ENCODE data around the gene PINK1. TPM values are rescaled to one million over a fixed set of nuclear protein-coding genes. Genes with fewer than 3 reads are reported as not detected.

PINK1 gene
- total and polyA plus RNA-seq, 4 donors = 37.5 to 45.4 (median 40.8) TPM

DNA sequence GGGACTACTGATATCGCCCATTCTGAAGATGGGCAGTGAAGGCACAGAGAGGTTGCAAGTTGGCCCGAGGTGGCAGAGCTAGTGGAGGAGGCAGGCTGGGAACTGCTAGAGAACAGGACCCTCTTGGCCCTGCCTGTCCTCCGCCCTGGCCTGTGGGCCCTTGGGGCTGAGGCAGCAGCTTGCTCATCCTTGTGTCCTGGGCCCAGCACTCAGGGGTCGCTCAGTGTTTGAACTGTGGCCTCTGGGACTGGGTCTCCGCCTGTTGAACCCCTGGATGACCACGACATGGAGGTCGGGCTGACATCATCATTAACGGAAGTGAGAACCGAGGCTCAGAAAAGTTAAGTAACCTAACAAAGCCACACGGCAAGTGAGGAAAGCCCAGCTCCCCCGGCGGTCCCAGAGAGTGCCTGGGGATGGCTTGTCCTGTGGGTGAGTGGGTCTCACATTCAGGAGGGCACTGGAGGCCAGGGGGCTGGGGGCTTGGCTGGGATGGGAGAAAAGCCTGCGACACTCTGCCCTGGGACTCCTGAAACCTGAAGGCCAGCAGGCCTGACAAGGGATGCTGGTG, 50.9 kb downstream of the PINK1 start:
- Histone ChIP-seq H3K9ac (ENCODE audit: insufficient read depth in 1 of 2, low read length in 2 of 2) (no peak overlapping the region), H3K27me3 (ENCODE audit: control insufficient read depth in 3 of 3, insufficient read depth in 3 of 3, low read length in 2 of 3) (no peaks in the 10 kb centered on the region), H3K4me1 (ENCODE audit: control insufficient read depth in 5 of 5, insufficient read depth in 5 of 5, low read length in 5 of 5) (peaks cover 0 to 7% (median 0%) of the 10 kb centered on the region in 5 donors), H3K9me3 (ENCODE audit: control insufficient read depth in 4 of 4, insufficient read depth in 3 of 4, low read length in 3 of 4) (no peaks in the 10 kb centered on the region), H3K27ac (ENCODE audit: low read depth in 1 of 2, low read length in 1 of 2) (peak overlapping the region; percentile 24 to 92), H3K4me3 (peak overlapping the region; percentile 59), H3K36me3 (ENCODE audit: control insufficient read depth in 4 of 4, insufficient read depth in 4 of 4, low read length in 4 of 4) (no peaks in the 10 kb centered on the region)
- TF ChIP-seq CTCF (IDR thresholded peaks at IDR 0.05; ENCODE audit: control extremely low read depth, extremely low read depth) = no peak
- no peak for ATAC-seq (ENCODE audit: insufficient read depth, low FRiP score)
- no peak for DNase-seq
- WGBS, 2 donors = 60 to 71% methylated on average over 13 of the region's 13 CpGs

DNA sequence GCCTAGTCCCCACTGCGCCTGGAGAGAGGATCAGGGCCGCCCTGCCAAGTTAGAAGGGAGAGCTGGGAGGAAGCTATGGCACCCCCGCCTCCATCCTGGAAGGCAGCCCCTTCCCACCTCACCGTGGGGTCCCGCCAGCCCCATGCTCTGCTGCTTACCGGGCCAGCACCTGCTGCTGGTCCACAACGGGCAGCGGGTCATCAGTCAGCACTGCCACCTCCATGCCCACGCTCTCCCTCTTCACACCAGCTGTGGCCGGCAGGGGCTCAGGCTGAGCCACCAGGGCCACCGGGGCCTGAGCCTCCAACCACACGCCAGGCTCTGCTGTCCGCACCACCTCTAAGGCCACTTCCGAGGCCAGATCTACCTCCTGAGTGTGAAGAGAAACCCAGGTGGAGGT, 51.4 kb downstream of the PINK1 start:
- H3K9ac ChIP-seq (ENCODE audit: insufficient read depth in 1 of 2, low read length in 2 of 2) = no peak overlapping the region
- no peak for DNase-seq
- 74 to 79% methylated on average over 14 of the region's 14 CpGs for WGBS, 2 donors
- peak overlapping the region; percentile 59 for H3K4me3 ChIP-seq
- H3K36me3 ChIP-seq (ENCODE audit: control insufficient read depth in 4 of 4, insufficient read depth in 4 of 4, low read length in 4 of 4) = no peaks in the 10 kb centered on the region
- H3K27me3 ChIP-seq (ENCODE audit: control insufficient read depth in 3 of 3, insufficient read depth in 3 of 3, low read length in 2 of 3) = no peaks in the 10 kb centered on the region
- no peak for TF ChIP-seq CTCF (IDR thresholded peaks at IDR 0.05; ENCODE audit: control extremely low read depth, extremely low read depth)
- ATAC-seq (ENCODE audit: insufficient read depth, low FRiP score) = no peak
- H3K27ac ChIP-seq (ENCODE audit: low read depth in 1 of 2, low read length in 1 of 2) = peak overlapping the region; percentile 24 to 92
- no peaks in the 10 kb centered on the region for H3K9me3 ChIP-seq (ENCODE audit: control insufficient read depth in 4 of 4, insufficient read depth in 3 of 4, low read length in 3 of 4)
- peaks cover 0 to 7% (median 0%) of the 10 kb centered on the region in 5 donors for H3K4me1 ChIP-seq (ENCODE audit: control insufficient read depth in 5 of 5, insufficient read depth in 5 of 5, low read length in 5 of 5)

DNA sequence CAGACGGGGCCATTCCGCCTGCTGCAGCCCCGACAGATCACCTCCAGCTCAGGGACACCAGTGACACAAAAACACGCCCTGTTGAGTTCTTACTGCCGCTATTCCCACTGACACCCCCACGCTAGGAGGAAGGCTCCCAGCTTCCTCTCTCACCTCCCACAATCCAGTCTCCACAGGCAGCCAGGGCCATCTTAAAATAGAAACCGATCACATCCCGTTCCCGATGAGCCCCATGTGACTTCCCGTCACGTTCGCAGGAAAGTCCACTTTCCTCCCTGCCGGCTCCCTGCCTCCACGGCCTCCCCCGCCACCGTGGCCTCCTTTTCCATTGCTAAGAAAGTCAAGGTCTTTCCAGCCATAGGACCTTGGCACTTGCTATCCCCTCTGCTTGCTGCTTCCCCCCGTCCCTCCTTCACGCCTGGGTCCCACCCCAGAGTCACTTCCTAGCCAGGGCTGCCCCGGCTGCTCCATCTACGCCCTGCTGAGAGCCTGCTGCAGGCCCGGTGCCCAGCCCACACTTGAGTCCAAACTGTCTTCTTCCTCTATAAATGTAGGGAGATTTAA, 51.9 kb downstream of the PINK1 start:
- ATAC-seq (ENCODE audit: insufficient read depth, low FRiP score) = peak; percentile 57
- Histone ChIP-seq H3K9ac (ENCODE audit: insufficient read depth in 1 of 2, low read length in 2 of 2) (no peak overlapping the region), H3K27ac (ENCODE audit: low read depth in 1 of 2, low read length in 1 of 2) (peak overlapping the region; percentile 24 to 92), H3K4me3 (peak overlapping the region; percentile 59), H3K36me3 (ENCODE audit: control insufficient read depth in 4 of 4, insufficient read depth in 4 of 4, low read length in 4 of 4) (no peaks in the 10 kb centered on the region), H3K27me3 (ENCODE audit: control insufficient read depth in 3 of 3, insufficient read depth in 3 of 3, low read length in 2 of 3) (no peaks in the 10 kb centered on the region), H3K9me3 (ENCODE audit: control insufficient read depth in 4 of 4, insufficient read depth in 3 of 4, low read length in 3 of 4) (no peaks in the 10 kb centered on the region), H3K4me1 (ENCODE audit: control insufficient read depth in 5 of 5, insufficient read depth in 5 of 5, low read length in 5 of 5) (peaks cover 0 to 7% (median 0%) of the 10 kb centered on the region in 5 donors)
- peak in 2 of 3 donors; percentile 30 to 65 for DNase-seq
- no peak for TF ChIP-seq CTCF (IDR thresholded peaks at IDR 0.05; ENCODE audit: control extremely low read depth, extremely low read depth)
- WGBS, 2 donors = 62 to 73% methylated on average over 21 of the region's 21 CpGs

All from lung (tissue), 12 donors.